Measurements from ENCODE around the gene C13orf46.

- TF ChIP-seq RCOR1 (IDR thresholded peaks at IDR 0.05; ENCODE audit: low read depth, low read length) (no peak), SMC3 (IDR thresholded peaks at IDR 0.05) (no peak), CTCF (IDR thresholded peaks at IDR 0.05) (no peak), CEBPB (IDR thresholded peaks at IDR 0.05) (no peak), EP300 (IDR thresholded peaks at IDR 0.05) (no peak), HOXB13 (CRISPR knock-in tag; IDR thresholded peaks at IDR 0.05; ENCODE audit: low read depth) (no peak)
Observed at GRCh38 chr13:114012921-114013320, 39.0 kb upstream of the C13orf46 start.
